Liver (tissue), 3 donors: Measurements from ENCODE around the gene RASSF1.

Experiments
- ATF3 ChIP-seq: IDR thresholded peaks from 2 replicates; pipeline ENCODE4 v1.6.1; 2016; ENCODE audit warnings: antibody characterized with exemption
- CTCF ChIP-seq: fragments of 150-350 bp; IDR thresholded peaks from 2 replicates; pipeline ENCODE4 v1.5.1; 2017; ENCODE audit warnings: improper control_type of control experiment, low read depth, low read length; ENCODE audit not compliant: missing input control
- EGR1 ChIP-seq, 2 donors: IDR thresholded peaks; 2 replicates each; pipeline ENCODE4 v1.6.1; 2016 to 2018; ENCODE audit warnings: antibody characterized with exemption in 2 of 2, low read depth in 2 of 2
- JUND ChIP-seq, 2 donors: IDR thresholded peaks; 2 replicates each; pipeline ENCODE4 v1.6.1; 2016; ENCODE audit warnings: antibody characterized with exemption in 2 of 2
- RAD21 ChIP-seq, 2 donors: IDR thresholded peaks; 2 replicates each; pipeline ENCODE4 v1.6.1; 2016; ENCODE audit warnings: antibody characterized with exemption in 2 of 2, mild to moderate bottlenecking in 2 of 2
- SP1 ChIP-seq: IDR thresholded peaks from 2 replicates; pipeline ENCODE4 v1.6.1; 2018; ENCODE audit warnings: antibody characterized with exemption, mild to moderate bottlenecking
- TAF1 ChIP-seq: conservative IDR thresholded peaks from 2 replicates; pipeline ENCODE4 v1.6.1; 2016; ENCODE audit warnings: antibody characterized with exemption, mild to moderate bottlenecking
- YY1 ChIP-seq: IDR thresholded peaks from 2 replicates; pipeline ENCODE4 v1.6.1; 2016; ENCODE audit warnings: antibody characterized with exemption, mild to moderate bottlenecking
- ZBTB33 ChIP-seq: IDR thresholded peaks from 2 replicates; pipeline ENCODE4 v1.6.1; 2016; ENCODE audit warnings: antibody characterized with exemption
- TF ChIP-seq, protein P1 (sequence below): IDR thresholded peaks from 2 replicates; pipeline ENCODE4 v1.6.1; 2016; ENCODE audit warnings: antibody characterized with exemption
- TF ChIP-seq, protein P2 (sequence below): IDR thresholded peaks from 2 replicates; pipeline ENCODE4 v1.6.1; 2016; ENCODE audit warnings: antibody characterized with exemption, mild to moderate bottlenecking
- donor health status: healthy.
- donor health status: healthy.

GRCh38 chr3:50297384-50297775 is 43.3 kb downstream of the RASSF1 start:
- no peak for TF ChIP-seq CTCF
- TF ChIP-seq JUND (IDR thresholded peaks at IDR 0.05): no peak
- no peak for TF ChIP-seq ATF3
- no peak for TF ChIP-seq EGR1 (IDR thresholded peaks at IDR 0.05; ENCODE audit: low read depth in 2 of 2)
- TF ChIP-seq RAD21 (IDR thresholded peaks at IDR 0.05): no peak
- TF ChIP-seq, protein P1, sequence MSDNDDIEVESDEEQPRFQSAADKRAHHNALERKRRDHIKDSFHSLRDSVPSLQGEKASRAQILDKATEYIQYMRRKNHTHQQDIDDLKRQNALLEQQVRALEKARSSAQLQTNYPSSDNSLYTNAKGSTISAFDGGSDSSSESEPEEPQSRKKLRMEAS: no peak
- no peak for TF ChIP-seq TAF1
- TF ChIP-seq YY1: no peak
- TF ChIP-seq, protein P2, sequence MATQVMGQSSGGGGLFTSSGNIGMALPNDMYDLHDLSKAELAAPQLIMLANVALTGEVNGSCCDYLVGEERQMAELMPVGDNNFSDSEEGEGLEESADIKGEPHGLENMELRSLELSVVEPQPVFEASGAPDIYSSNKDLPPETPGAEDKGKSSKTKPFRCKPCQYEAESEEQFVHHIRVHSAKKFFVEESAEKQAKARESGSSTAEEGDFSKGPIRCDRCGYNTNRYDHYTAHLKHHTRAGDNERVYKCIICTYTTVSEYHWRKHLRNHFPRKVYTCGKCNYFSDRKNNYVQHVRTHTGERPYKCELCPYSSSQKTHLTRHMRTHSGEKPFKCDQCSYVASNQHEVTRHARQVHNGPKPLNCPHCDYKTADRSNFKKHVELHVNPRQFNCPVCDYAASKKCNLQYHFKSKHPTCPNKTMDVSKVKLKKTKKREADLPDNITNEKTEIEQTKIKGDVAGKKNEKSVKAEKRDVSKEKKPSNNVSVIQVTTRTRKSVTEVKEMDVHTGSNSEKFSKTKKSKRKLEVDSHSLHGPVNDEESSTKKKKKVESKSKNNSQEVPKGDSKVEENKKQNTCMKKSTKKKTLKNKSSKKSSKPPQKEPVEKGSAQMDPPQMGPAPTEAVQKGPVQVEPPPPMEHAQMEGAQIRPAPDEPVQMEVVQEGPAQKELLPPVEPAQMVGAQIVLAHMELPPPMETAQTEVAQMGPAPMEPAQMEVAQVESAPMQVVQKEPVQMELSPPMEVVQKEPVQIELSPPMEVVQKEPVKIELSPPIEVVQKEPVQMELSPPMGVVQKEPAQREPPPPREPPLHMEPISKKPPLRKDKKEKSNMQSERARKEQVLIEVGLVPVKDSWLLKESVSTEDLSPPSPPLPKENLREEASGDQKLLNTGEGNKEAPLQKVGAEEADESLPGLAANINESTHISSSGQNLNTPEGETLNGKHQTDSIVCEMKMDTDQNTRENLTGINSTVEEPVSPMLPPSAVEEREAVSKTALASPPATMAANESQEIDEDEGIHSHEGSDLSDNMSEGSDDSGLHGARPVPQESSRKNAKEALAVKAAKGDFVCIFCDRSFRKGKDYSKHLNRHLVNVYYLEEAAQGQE: no peak
- TF ChIP-seq ZBTB33: no peak
- no peak for TF ChIP-seq SP1
